K562 (cell line): ENCODE results near the gene SAP25.

Source experiments
- ATF7 ChIP-seq: fragments of 450-650 bp; IDR thresholded peaks from 2 replicates; pipeline ENCODE4 v1.7.1; 2014; ENCODE audit warnings: mild to moderate bottlenecking, moderate library complexity
- CBFB ChIP-seq: sonication (generic); formaldehyde crosslinking; IDR thresholded peaks from 2 replicates; pipeline ENCODE4 v1.4.0; 2020; ENCODE audit warnings: mild to moderate bottlenecking, missing genetic modification reagents
- CTCF ChIP-seq, 3 experiments: IDR thresholded peaks in 2 of 3; conservative IDR thresholded peaks in 1 of 3; 2 replicates each; pipeline ENCODE4 v1.5.1; 2011 to 2012; ENCODE audit warnings: low read length in 3 of 3, mild to moderate bottlenecking in 3 of 3, control low read depth in 2 of 3, improper control_type of control experiment in 1 of 3, inconsistent platforms in 1 of 3, low read depth in 1 of 3, mixed read lengths in 1 of 3, moderate library complexity in 1 of 3; ENCODE audit not compliant: insufficient read depth in 2 of 3
- FOSL1 ChIP-seq: fragments of 200-800 bp; sonication (Bioruptor generic); conservative IDR thresholded peaks from 2 replicates; pipeline ENCODE4 v1.6.1; 2016; ENCODE audit warnings: missing genetic modification characterization, missing compliant biosample characterization
- GABPA ChIP-seq: fragments of 200-800 bp; sonication (Bioruptor generic); conservative IDR thresholded peaks from 2 replicates; pipeline ENCODE4 v1.6.1; 2016; ENCODE audit warnings: low read depth, missing genetic modification characterization, missing compliant biosample characterization
- KDM1A ChIP-seq, 2 experiments: fragments of 450-650 bp; IDR thresholded peaks; 2 replicates each; pipeline ENCODE4 v1.6.1; 2016; ENCODE audit warnings: mild to moderate bottlenecking in 2 of 2
- LEF1 ChIP-seq: fragments of 450-650 bp; IDR thresholded peaks from 2 replicates; pipeline ENCODE4 v1.6.1; 2016; ENCODE audit warnings: mild to moderate bottlenecking
- MCM3 ChIP-seq: fragments of 450-650 bp; IDR thresholded peaks from 2 replicates; pipeline ENCODE4 v1.6.1; 2016
- POLR3A ChIP-seq: IDR thresholded peaks from 2 replicates; pipeline ENCODE4 v1.6.1; 2011; ENCODE audit warnings: borderline replicate concordance, mild to moderate bottlenecking, moderate library complexity; ENCODE audit not compliant: insufficient read length, insufficient read depth; ENCODE audit errors: extremely low read depth
- TCF7L2 ChIP-seq: fragments of 150-350 bp; IDR thresholded peaks from 2 replicates; pipeline ENCODE4 v1.6.1; 2016; ENCODE audit warnings: low read depth, mild to moderate bottlenecking, low read length, moderate library complexity
- U2AF1 ChIP-seq: fragments of 200-400 bp; formaldehyde crosslinking; optimal IDR thresholded peaks from 2 replicates; pipeline ENCODE3; 2017; ENCODE audit warnings: mild to moderate bottlenecking, low read depth, low read length, moderate library complexity
- USF2 ChIP-seq: sonication (generic); formaldehyde crosslinking; IDR thresholded peaks from 2 replicates; pipeline ENCODE4 v1.5.0; 2020; ENCODE audit warnings: missing genetic modification reagents

GRCh38 chr7:100621554-100621953, 47.9 kb upstream of the SAP25 start:
- TF ChIP-seq FOSL1 (tag) = no peak
- no peak for TF ChIP-seq KDM1A (IDR thresholded peaks at IDR 0.05)
- TF ChIP-seq POLR3A = no peak
- no peak for TF ChIP-seq LEF1
- TF ChIP-seq CTCF (IDR thresholded peaks at IDR 0.05 in 2 of 3, conservative IDR thresholded peaks at IDR 0.05 in 1 of 3; ENCODE audit: insufficient read depth in 2 of 3, low read depth in 1 of 3, low read length in 3 of 3) = no peak
- TF ChIP-seq U2AF1 = no peak
- TF ChIP-seq TCF7L2 = no peak
- TF ChIP-seq CBFB (CRISPR knock-in tag) = no peak
- TF ChIP-seq USF2 (CRISPR knock-in tag) = no peak
- TF ChIP-seq MCM3 = no peak
- TF ChIP-seq ATF7 = no peak
- no peak for TF ChIP-seq GABPA (tag)
